Neural progenitor cell (in vitro differentiated cells): Measurements from ENCODE around the gene TWF2.

Source experiments
- CTCF ChIP-seq: fragments of 200-600 bp; sonication (generic); IDR thresholded peaks from 2 replicates; pipeline ENCODE4 v1.5.1; 2017; ENCODE audit warnings: antibody characterized with exemption, mild to moderate bottlenecking
- EZH2 ChIP-seq: fragments of 200-600 bp; sonication (generic); IDR thresholded peaks from 2 replicates; pipeline ENCODE4 v1.6.1; 2017; ENCODE audit warnings: antibody characterized with exemption, mild to moderate bottlenecking, moderate library complexity

GRCh38 chr3:52238193-52238760, 681 bp downstream of the TWF2 start:
- TF ChIP-seq CTCF (no peak), EZH2 (no peak)
